MCF 10A (cell line): ENCODE measurements around the gene CREBBP. TPM values are rescaled to one million over a fixed set of nuclear protein-coding genes. Genes with fewer than 3 reads are reported as not detected.

ENCODE experiments used
- BruUV-seq: library from RNA; stranded (reverse); fragments of 400-500 nt; replicated peaks from 2 replicates; lab custom pipeline; 2021; lab: Mats Ljungman, UMichigan
- CTCF ChIA-PET: fragments of 300-600 bp; sonication (Branson Sonifier 250); formaldehyde crosslinking; extraction: SDS; loops from one replicate; lab custom pipeline; 2021; ENCODE audit warnings: antibody characterized with exemption, inconsistent platforms; lab: Yijun Ruan, JAX
- POLR2A ChIA-PET: fragments of 300-600, 350-650 bp; sonication (Branson Sonifier 250); formaldehyde crosslinking; extraction: SDS; loops from one replicate; lab custom pipeline; 2020; ENCODE audit warnings: antibody characterized with exemption, inconsistent platforms; lab: Yijun Ruan, JAX
- DNase-seq: peaks from one replicate; pipeline ENCODE4 v3.0.0-alpha.2; 2018; ENCODE audit not compliant: unreplicated experiment
- H3K27ac Mint-ChIP-seq: one replicate; pipeline ENCODE4 v1.8.0; 2022; ENCODE audit warnings: mild to moderate bottlenecking, low read depth, mixed read lengths; ENCODE audit not compliant: unreplicated experiment
- H3K27me3 Mint-ChIP-seq: one replicate; pipeline ENCODE4 v1.8.0; 2022; ENCODE audit warnings: mixed read lengths; ENCODE audit not compliant: insufficient read depth, unreplicated experiment
- H3K36me3 Mint-ChIP-seq: one replicate; pipeline ENCODE4 v1.8.0; 2022; ENCODE audit warnings: mild to moderate bottlenecking, moderate library complexity, mixed read lengths; ENCODE audit not compliant: insufficient read depth, unreplicated experiment
- H3K4me1 Mint-ChIP-seq: one replicate; pipeline ENCODE4 v1.8.0; 2022; ENCODE audit warnings: mixed read lengths; ENCODE audit not compliant: insufficient read depth, unreplicated experiment
- H3K4me3 Mint-ChIP-seq: one replicate; pipeline ENCODE4 v1.8.0; 2022; ENCODE audit warnings: mild to moderate bottlenecking, moderate library complexity, mixed read lengths; ENCODE audit not compliant: unreplicated experiment
- H3K9me3 Mint-ChIP-seq: one replicate; pipeline ENCODE4 v1.8.0; 2022; ENCODE audit warnings: mixed read lengths; ENCODE audit not compliant: unreplicated experiment
- intact Hi-C: fragments of 100-400 bp; cut with micrococcal nuclease; formaldehyde crosslinking; loops from 2 replicates; pipeline ENCODE4 v1.14.1; 2022
- total RNA-seq: library from RNA; stranded (reverse); gene quantifications from 2 replicates; pipeline ENCODE4 v1.2.3, GENCODE V29; 2022
- TF ChIP-seq, protein P1 (sequence below): fragments of 200-600 bp; IDR thresholded peaks from one replicate; pipeline ENCODE4 v1.8.0; 2022; ENCODE audit warnings: antibody characterized with exemption, mild to moderate bottlenecking; ENCODE audit not compliant: unreplicated experiment

CREBBP gene
- total RNA-seq, 1 experiment from 2014 or later, result 74.0 TPM

DNA sequence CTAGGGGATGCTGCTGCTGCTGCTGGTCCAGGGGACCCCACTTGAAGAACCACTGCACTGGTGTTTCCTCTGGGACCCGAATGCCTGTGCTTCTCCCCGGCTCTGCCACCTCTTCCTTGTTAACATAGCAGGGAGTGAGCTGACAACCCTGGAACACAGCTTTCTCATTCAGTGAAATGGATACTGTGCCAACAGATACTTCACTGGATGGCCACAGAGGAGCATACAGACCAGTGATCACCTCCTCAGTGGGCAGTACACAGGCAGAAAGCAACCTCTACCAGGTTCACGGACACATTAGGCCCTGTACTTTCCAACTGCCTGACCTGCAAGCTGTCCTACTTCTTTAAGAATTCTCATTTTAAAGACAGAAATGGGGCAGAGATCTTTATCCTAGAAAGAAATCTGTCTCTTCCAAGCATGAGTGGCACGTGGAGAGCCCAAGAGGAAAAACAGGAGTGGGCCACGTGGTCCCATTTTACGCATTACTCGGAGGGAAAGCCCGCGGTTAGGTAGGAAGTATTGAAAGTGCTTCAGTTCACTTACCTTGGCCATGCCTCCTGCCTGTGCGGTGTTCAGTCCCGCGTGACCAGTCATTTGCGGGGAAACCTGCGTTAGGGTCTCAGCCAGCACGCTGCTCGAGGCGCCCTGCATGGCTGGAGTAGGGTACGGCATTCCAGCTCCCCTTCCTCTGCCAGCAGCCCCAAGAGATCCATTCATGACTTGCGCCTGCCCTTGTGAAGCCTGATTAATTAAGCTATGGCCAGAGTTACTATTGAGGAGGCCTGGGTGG is 30.6 kb downstream of the CREBBP start:
- no peaks in the 10 kb centered on the region for H3K9me3 Mint-ChIP-seq
- CTCF ChIA-PET, result interaction anchor here (0.6 kb wide), 2 partner anchors 26 to 767 kb away, joined by 4 read pairs; no protein-coding TSS in a partner anchor

DNA sequence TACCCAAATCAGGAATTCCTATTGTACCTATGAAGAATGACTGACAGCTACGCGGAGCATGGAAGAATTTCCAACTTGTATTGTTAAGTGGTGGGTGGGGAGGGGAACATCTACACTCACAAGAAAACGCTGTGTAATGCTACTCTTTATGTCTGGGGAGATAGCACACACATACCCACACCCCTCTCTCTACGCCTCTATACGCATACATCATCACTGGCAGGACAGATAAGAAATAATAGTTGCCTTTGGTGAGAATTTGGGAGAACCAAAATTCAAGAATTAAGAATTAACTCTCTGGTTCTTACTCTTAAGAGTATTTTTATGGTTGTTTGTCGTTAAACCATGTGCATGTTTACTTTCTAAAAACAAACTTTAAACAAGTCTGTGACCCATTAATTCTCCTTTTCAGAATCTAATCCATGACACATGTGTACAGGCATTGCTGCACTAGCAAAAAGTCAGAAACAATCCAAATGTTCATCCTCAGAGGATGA is 33.9 kb downstream of the CREBBP start:
- no TSS peak for BruUV-seq
- intact Hi-C loops, result no loop called here
- Mint-ChIP-seq H3K36me3 (peaks cover 39% of the 10 kb centered on the region), H3K9me3 (no peaks in the 10 kb centered on the region), H3K27me3 (no peaks in the 10 kb centered on the region), H3K4me3 (no peak overlapping the region), H3K27ac (no peak overlapping the region), H3K4me1 (peaks cover 7% of the 10 kb centered on the region)
- TF ChIP-seq, protein P1, sequence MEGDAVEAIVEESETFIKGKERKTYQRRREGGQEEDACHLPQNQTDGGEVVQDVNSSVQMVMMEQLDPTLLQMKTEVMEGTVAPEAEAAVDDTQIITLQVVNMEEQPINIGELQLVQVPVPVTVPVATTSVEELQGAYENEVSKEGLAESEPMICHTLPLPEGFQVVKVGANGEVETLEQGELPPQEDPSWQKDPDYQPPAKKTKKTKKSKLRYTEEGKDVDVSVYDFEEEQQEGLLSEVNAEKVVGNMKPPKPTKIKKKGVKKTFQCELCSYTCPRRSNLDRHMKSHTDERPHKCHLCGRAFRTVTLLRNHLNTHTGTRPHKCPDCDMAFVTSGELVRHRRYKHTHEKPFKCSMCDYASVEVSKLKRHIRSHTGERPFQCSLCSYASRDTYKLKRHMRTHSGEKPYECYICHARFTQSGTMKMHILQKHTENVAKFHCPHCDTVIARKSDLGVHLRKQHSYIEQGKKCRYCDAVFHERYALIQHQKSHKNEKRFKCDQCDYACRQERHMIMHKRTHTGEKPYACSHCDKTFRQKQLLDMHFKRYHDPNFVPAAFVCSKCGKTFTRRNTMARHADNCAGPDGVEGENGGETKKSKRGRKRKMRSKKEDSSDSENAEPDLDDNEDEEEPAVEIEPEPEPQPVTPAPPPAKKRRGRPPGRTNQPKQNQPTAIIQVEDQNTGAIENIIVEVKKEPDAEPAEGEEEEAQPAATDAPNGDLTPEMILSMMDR, result no peak
- no peak for DNase-seq
- ChIA-PET POLR2A (interaction anchor here (1.2 kb wide), 1 partner anchor 10 kb away, joined by 3 read pairs; no protein-coding TSS in a partner anchor), CTCF (no interaction called here)

More for the DNA sequence above, 30.6 kb downstream of the CREBBP start:
- no peak overlapping the region for H3K27ac Mint-ChIP-seq
- H3K4me3 Mint-ChIP-seq, result no peak overlapping the region
- peaks cover 39% of the 10 kb centered on the region for H3K36me3 Mint-ChIP-seq
- no peak for DNase-seq
- POLR2A ChIA-PET, result interaction anchor here (0.6 to 2.0 kb wide), 3 partner anchors 9 to 204 kb away, joined by 4 to 6 read pairs (median 5); no protein-coding TSS in a partner anchor
- intact Hi-C loops, result no loop called here
- H3K4me1 Mint-ChIP-seq, result peaks cover 18% of the 10 kb centered on the region
- TF ChIP-seq, protein P1, result no peak
- H3K27me3 Mint-ChIP-seq, result no peaks in the 10 kb centered on the region
- BruUV-seq, result no TSS peak

DNA sequence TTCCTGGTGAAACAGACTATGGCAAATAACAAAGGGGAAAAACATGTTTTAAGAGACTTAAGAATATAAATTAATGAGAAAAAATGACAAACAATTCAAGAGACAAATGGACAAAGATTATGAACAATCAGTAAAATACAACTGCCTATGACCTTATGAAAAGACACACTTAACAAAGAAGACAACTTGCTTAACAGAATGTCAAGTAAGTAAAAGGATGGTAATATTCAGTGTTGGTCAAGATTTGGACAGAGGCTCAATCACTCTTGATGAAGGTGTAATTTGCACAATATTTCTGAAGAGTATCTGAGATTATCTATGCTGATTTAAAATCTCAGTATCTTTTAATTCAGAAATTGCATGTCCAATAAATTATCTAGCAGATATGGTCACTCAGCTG is 34.4 kb downstream of the CREBBP start:
- POLR2A ChIA-PET, result interaction anchor here (1.2 kb wide), 1 partner anchor 10 kb away, joined by 3 read pairs; no protein-coding TSS in a partner anchor
- intact Hi-C loops, result no loop called here
- H3K4me3 Mint-ChIP-seq, result no peak overlapping the region
- H3K9me3 Mint-ChIP-seq, result no peaks in the 10 kb centered on the region
- BruUV-seq, result no TSS peak
- CTCF ChIA-PET, result no interaction called here
- peaks cover 7% of the 10 kb centered on the region for H3K4me1 Mint-ChIP-seq
- no peak for DNase-seq
- no peak overlapping the region for H3K27ac Mint-ChIP-seq
- H3K27me3 Mint-ChIP-seq, result no peaks in the 10 kb centered on the region
- peaks cover 39% of the 10 kb centered on the region for H3K36me3 Mint-ChIP-seq
- TF ChIP-seq, protein P1, result no peak

DNA sequence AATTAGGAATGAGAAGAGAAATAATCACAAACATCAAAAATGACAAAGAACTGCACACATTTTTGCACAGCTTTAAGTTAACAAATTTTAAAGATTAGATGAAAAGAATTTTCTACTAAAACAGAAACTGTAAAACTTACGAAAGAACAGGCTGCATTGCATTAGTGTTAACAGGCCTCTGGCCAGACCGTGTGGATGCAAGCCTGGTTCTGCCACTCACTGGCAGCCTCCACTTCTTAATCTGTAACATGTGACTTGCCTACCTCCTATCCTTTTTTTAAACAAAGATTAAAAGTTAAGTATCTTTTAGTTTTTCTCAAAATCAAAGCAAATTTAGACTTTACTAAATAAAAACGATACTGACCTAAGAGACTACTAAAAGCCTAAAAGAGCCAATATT is 37.5 kb downstream of the CREBBP start:
- BruUV-seq, result no TSS peak
- Mint-ChIP-seq H3K4me3 (no peak overlapping the region), H3K36me3 (peaks cover 17% of the 10 kb centered on the region), H3K27me3 (no peaks in the 10 kb centered on the region), H3K27ac (no peak overlapping the region), H3K4me1 (peaks cover 16% of the 10 kb centered on the region), H3K9me3 (no peaks in the 10 kb centered on the region)
- DNase-seq, result peak; percentile 27
- POLR2A ChIA-PET, result interaction anchor here (0.6 to 1.5 kb wide), 4 partner anchors 11 to 60 kb away, joined by 3 to 4 read pairs (median 3); no protein-coding TSS in a partner anchor
- TF ChIP-seq, protein P1, result no peak
- CTCF ChIA-PET, result interaction anchor here (0.6 kb wide), 1 partner anchor 14 kb away, joined by 4 read pairs; no protein-coding TSS in a partner anchor
- intact Hi-C loops, result no loop called here
